ENCODE measurements around the gene GPSM1. TPM values are rescaled to one million over a fixed set of nuclear protein-coding genes. Genes with fewer than 3 reads are reported as not detected.

GPSM1 gene
- total RNA-seq (2022; extraction: Qiagen RNA extraction): 8.7 to 15.4 TPM (median 13.6 TPM) in 5 replicates

DNA sequence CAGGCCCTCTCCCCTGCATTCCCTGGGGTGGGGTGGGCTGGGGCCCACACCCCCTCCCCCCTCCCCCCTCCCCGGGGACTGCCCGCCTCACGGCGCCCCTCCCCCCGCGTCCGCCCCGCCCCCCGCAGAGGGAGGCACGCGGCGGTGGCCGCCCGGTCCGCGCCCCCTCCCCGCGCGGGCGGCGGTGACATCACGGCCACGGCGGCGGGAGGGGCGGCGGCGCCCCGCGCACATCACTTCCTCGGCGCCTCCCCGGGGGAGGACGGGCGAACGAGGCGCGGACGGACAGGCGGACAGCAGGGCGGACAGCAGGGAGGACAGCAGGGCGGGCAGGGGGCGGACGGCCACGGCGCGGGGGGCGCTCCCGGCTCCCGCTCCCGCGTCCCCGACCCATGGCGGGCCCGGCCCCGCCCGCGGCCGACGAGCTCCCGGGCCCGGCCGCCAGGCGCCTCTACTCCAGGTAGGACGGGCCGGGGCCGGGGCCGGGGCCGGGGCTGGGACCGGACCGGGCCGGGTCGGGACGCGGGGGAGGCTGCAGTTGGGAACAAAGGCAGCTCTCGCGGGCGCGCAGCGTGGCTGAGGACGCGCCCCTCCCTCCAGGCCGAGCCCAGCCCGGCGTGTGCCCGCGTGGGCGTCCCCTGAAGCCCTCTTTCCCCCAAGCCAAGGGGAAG lies at the start of gene GPSM1:
TSS of gene GPSM1 (plus strand) at position 236 of the 671 bp plus-strand sequence. CDS start at position 393, 157 bp downstream.

GRCh38 chr9:136303825-136304416 lies 23.4 kb upstream of the GPSM1 start, which contains the start of gene CCDC187:
Gene CCDC187, minus strand, starts transcription at chr9:136304094. Its CDS starts 264 bp downstream, at chr9:136303830.

DNA sequence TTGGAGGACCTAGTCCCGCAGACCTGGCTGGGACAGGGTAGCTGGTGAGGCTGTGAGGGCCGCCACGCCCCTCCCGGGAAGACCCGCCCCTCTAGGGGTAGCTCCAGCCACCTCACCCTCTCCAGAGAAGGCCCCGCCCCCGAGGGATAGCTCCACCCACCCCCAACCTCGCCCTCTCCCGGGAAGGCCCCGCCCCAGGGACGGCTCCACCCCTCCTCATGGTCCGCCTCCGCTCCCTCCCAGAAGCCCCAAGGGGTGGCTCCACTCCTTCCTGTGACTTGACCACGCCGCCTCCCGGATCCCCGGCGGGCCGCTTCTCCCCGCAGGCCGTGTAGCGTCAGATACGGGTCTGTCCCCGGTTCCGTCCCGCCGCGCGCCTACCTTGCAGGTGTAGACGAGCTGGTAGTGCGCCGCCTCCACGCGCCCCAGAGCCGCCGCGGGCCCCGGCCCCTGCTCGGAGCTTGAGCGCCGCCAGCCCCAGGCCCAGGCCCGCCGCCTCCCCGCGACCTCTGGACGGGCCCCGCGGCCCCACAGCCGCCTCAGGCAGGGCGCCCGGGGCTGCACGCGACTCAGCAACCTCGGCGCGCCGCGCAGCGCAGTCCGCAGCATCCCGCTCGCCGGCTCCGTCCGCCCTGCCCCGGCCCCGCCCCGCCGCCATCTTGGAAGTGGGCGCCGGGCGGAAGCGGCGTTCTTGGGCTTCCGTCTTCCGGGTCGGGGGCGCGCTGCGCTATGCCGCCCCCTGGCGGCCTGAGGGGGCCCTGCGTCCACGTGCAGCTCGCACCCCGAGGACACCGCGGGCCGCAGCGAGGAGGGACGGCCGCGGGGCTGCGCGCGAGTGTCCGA lies 36.0 kb downstream of the GPSM1 start, which contains the start of gene DNLZ:
TSS of gene DNLZ (minus strand) at position 639 of the 843 bp plus-strand sequence. CDS start at position 609, 30 bp downstream.

GRCh38 chr9:136373300-136374182 lies 46.2 kb downstream of the GPSM1 start, which contains the start of gene CARD9:
Gene CARD9, minus strand, starts transcription at chr9:136373669. Its CDS starts 1,591 bp downstream, at chr9:136372078.

GRCh38 chr9:136400038-136400834 lies 72.9 kb downstream of the GPSM1 start, which contains the start of gene SNAPC4:
Gene SNAPC4, minus strand, starts transcription at chr9:136400170. Its CDS starts 1,742 bp downstream, at chr9:136398428.

Other genes with a start within 250 kb of the GPSM1 start
- gene NACC2, start 232.2 kb upstream of the GPSM1 start, total RNA-seq (2022; extraction: Qiagen RNA extraction): 23.5 to 43.9 TPM (median 42.5 TPM) in 5 replicates
- 31.0 to 50.8 TPM (median 47.6 TPM) in 5 replicates for gene TMEM250, start 208.7 kb upstream of the GPSM1 start, total RNA-seq (2022; extraction: Qiagen RNA extraction)
- 0.05 to 0.13 TPM (median 0.11 TPM) in 5 replicates for gene LHX3, start 122.4 kb upstream of the GPSM1 start, total RNA-seq (2022; extraction: Qiagen RNA extraction)
- gene QSOX2, start 81.7 kb upstream of the GPSM1 start, total RNA-seq (2022; extraction: Qiagen RNA extraction): 21.5 to 28.5 TPM (median 26.5 TPM) in 5 replicates
- 0.01 TPM in 2 of 5 replicates, not detected in the others for gene CCDC187, start 23.4 kb upstream of the GPSM1 start, total RNA-seq (2022; extraction: Qiagen RNA extraction)
- 22.8 to 34.8 TPM (median 31.4 TPM) in 5 replicates for gene DNLZ, start 36.2 kb downstream of the GPSM1 start, total RNA-seq (2022; extraction: Qiagen RNA extraction)
- gene CARD9, start 46.1 kb downstream of the GPSM1 start, total RNA-seq (2022; extraction: Qiagen RNA extraction): 0.34 to 1.9 TPM (median 0.99 TPM) in 5 replicates
- 8.3 to 13.0 TPM (median 11.6 TPM) in 5 replicates for gene SNAPC4, start 72.6 kb downstream of the GPSM1 start, total RNA-seq (2022; extraction: Qiagen RNA extraction)
- gene ENTR1, start 83.1 kb downstream of the GPSM1 start, total RNA-seq (2022; extraction: Qiagen RNA extraction): 54.6 to 74.1 TPM (median 66.9 TPM) in 5 replicates
- 74.1 to 88.5 TPM (median 86.2 TPM) in 5 replicates for gene PMPCA, start 83.1 kb downstream of the GPSM1 start, total RNA-seq (2022; extraction: Qiagen RNA extraction)
- 11.2 to 21.3 TPM (median 18.1 TPM) in 5 replicates for gene INPP5E, start 112.3 kb downstream of the GPSM1 start, total RNA-seq (2022; extraction: Qiagen RNA extraction)
- gene SEC16A, start 155.5 kb downstream of the GPSM1 start, total RNA-seq (2022; extraction: Qiagen RNA extraction): 44.7 to 63.5 TPM (median 63.0 TPM) in 5 replicates
- 6.5 to 13.7 TPM (median 13.2 TPM) in 5 replicates for gene NOTCH1, start 218.5 kb downstream of the GPSM1 start, total RNA-seq (2022; extraction: Qiagen RNA extraction)